Body of pancreas (tissue), 4 donors: Measurements from ENCODE around the gene SEMG2. TPM values are rescaled to one million over a fixed set of nuclear protein-coding genes. Genes with fewer than 3 reads are reported as not detected.

ENCODE experiments used
- ATAC-seq: fragments of 150-250 bp; one replicate; pipeline ENCODE4 v1.9.1; 2016
- DNase-seq, 4 donors: peaks; one replicate each; pipeline ENCODE4 v3.0.0-alpha.2; 2019
- H3K27ac ChIP-seq, 4 donors: fragments of 200-600 bp; sonication (generic); 1 replicate in 3 of 4; 2 replicates in 1 of 4; pipeline versions ENCODE4 v1.5.1 to v1.6.1; 2016 to 2019; ENCODE audit warnings: mild to moderate bottlenecking in 1 of 4, mixed read lengths in 1 of 4, moderate library complexity in 1 of 4
- H3K27me3 ChIP-seq, 2 donors: fragments of 200-600 bp; sonication (generic); one replicate each; pipeline ENCODE4 v1.6.0; 2016; ENCODE audit warnings: mild to moderate bottlenecking in 1 of 2
- H3K36me3 ChIP-seq, 2 donors: fragments of 200-600 bp; sonication (generic); replicated peaks in 1 of 2; 2 replicates each; pipeline ENCODE4 v1.5.1; 2016; ENCODE audit warnings: low read depth in 2 of 2; ENCODE audit not compliant: insufficient read depth in 1 of 2
- H3K4me1 ChIP-seq: fragments of 200-600 bp; sonication (generic); one replicate; pipeline ENCODE4 v1.6.0; 2016
- H3K4me3 ChIP-seq, 2 donors: fragments of 200-600 bp; sonication (generic); 1 replicate in 1 of 2; 2 replicates in 1 of 2; pipeline ENCODE4 v1.5.1; 2016 to 2019
- H3K9me3 ChIP-seq, 3 donors: fragments of 200-600 bp; sonication (generic); 1 replicate in 2 of 3; 2 replicates in 1 of 3; pipeline ENCODE4 v1.5.1; 2016
- CTCF ChIP-seq, 7 experiments: fragments of 450-650 bp in 4 of 7; fragments of 200-600 bp in 3 of 7; sonication (generic) in 3 of 7; IDR thresholded peaks; one replicate each; pipeline ENCODE4 v1.5.1; 2016 to 2019; ENCODE audit warnings: antibody characterized with exemption in 7 of 7
- POLR2A ChIP-seq, 3 donors: fragments of 450-650 bp; IDR thresholded peaks; one replicate each; pipeline ENCODE4 v1.6.1; 2016; ENCODE audit warnings: antibody characterized with exemption in 3 of 3, mild to moderate bottlenecking in 2 of 3
- WGBS, 2 donors: methylation state at CpG; one replicate each; pipeline ENCODE4 v1.1.5; 2017; 5-methylcytosine and 5-hydroxymethylcytosine counted together
- intact Hi-C: fragments of 100-400 bp; cut with DNase I; formaldehyde crosslinking; loops from one replicate; pipeline ENCODE4 v1.15.1; 2023
- total RNA-seq, 2 donors: library from RNA; depleted of rRNA; stranded (reverse); fragments of >200 nt; gene quantifications; one replicate each; pipeline ENCODE4 v1.1.0, GENCODE V29; 2016

The SEMG2 gene
- total RNA-seq, 2 donors from 2014 or later, result not detected

GRCh38 chr20:45258259-45258658 lies 37.1 kb downstream of the SEMG2 start:
- H3K9me3 ChIP-seq, result no peaks in the 10 kb centered on the region
- H3K27me3 ChIP-seq, result no peaks in the 10 kb centered on the region
- H3K4me1 ChIP-seq, result peaks cover 15% of the 10 kb centered on the region
- no peak overlapping the region for H3K4me3 ChIP-seq
- DNase-seq (no peak), ATAC-seq (no peak)
- no peak overlapping the region for H3K27ac ChIP-seq
- H3K36me3 ChIP-seq, result no peaks in the 10 kb centered on the region
- 83 to 89% methylated on average over 3 of the region's 3 CpGs for WGBS, 2 donors
- no peak for TF ChIP-seq CTCF (IDR thresholded peaks at IDR 0.05)
- TF ChIP-seq POLR2A (IDR thresholded peaks at IDR 0.05), result no peak
- intact Hi-C loops, result no loop called here

- H3K27ac ChIP-seq, result no peak overlapping the region
- H3K36me3 ChIP-seq, result no peaks in the 10 kb centered on the region
- H3K27me3 ChIP-seq, result no peaks in the 10 kb centered on the region
- intact Hi-C loops, result no loop called here
- DNase-seq, result no peak
- WGBS, 2 donors, result 45 to 48% methylated on average over 2 of the region's 2 CpGs
- H3K4me1 ChIP-seq, result peaks cover 15% of the 10 kb centered on the region
- H3K9me3 ChIP-seq, result no peaks in the 10 kb centered on the region
- H3K4me3 ChIP-seq, result no peak overlapping the region
- TF ChIP-seq CTCF (IDR thresholded peaks at IDR 0.05), result no peak
- TF ChIP-seq POLR2A (IDR thresholded peaks at IDR 0.05), result no peak
- ATAC-seq, result no peak
These were observed 37.5 kb downstream of the SEMG2 start for GRCh38 chr20:45258664-45259063.

GRCh38 chr20:45263556-45264266 lies 42.5 kb downstream of the SEMG2 start:
- WGBS, 2 donors, result 54 to 75% methylated on average over 3 of the region's 3 CpGs
- Histone ChIP-seq H3K4me1 (no peaks in the 10 kb centered on the region), H3K27me3 (no peaks in the 10 kb centered on the region), H3K36me3 (no peaks in the 10 kb centered on the region), H3K9me3 (no peaks in the 10 kb centered on the region), H3K27ac (no peak overlapping the region), H3K4me3 (no peak overlapping the region)
- intact Hi-C loops, result no loop called here
- DNase-seq (no peak), ATAC-seq (no peak)
- no peak for TF ChIP-seq POLR2A (IDR thresholded peaks at IDR 0.05)
- no peak for TF ChIP-seq CTCF (IDR thresholded peaks at IDR 0.05)

- intact Hi-C loops, result no loop called here
- Histone ChIP-seq H3K36me3 (no peaks in the 10 kb centered on the region), H3K4me1 (no peaks in the 10 kb centered on the region), H3K9me3 (no peaks in the 10 kb centered on the region), H3K27ac (no peak overlapping the region), H3K4me3 (no peak overlapping the region), H3K27me3 (no peaks in the 10 kb centered on the region)
- no peak for ATAC-seq
- no peak for TF ChIP-seq CTCF (IDR thresholded peaks at IDR 0.05)
- TF ChIP-seq POLR2A (IDR thresholded peaks at IDR 0.05), result no peak
- no peak for DNase-seq
These were observed 45.8 kb downstream of the SEMG2 start for GRCh38 chr20:45266977-45267376.

- DNase-seq (no peak), ATAC-seq (no peak)
- Histone ChIP-seq H3K4me3 (no peak overlapping the region), H3K4me1 (no peaks in the 10 kb centered on the region), H3K36me3 (no peaks in the 10 kb centered on the region), H3K27me3 (no peaks in the 10 kb centered on the region), H3K9me3 (no peaks in the 10 kb centered on the region), H3K27ac (no peak overlapping the region)
- intact Hi-C loops, result no loop called here
- 62 to 72% methylated on average over 3 of the region's 3 CpGs for WGBS, 2 donors
- TF ChIP-seq POLR2A (IDR thresholded peaks at IDR 0.05) (no peak), CTCF (IDR thresholded peaks at IDR 0.05) (no peak)
These were observed 47.4 kb downstream of the SEMG2 start for GRCh38 chr20:45268531-45268930.
